ENCODE measurements around the gene THADA.

Gene THADA

DNA sequence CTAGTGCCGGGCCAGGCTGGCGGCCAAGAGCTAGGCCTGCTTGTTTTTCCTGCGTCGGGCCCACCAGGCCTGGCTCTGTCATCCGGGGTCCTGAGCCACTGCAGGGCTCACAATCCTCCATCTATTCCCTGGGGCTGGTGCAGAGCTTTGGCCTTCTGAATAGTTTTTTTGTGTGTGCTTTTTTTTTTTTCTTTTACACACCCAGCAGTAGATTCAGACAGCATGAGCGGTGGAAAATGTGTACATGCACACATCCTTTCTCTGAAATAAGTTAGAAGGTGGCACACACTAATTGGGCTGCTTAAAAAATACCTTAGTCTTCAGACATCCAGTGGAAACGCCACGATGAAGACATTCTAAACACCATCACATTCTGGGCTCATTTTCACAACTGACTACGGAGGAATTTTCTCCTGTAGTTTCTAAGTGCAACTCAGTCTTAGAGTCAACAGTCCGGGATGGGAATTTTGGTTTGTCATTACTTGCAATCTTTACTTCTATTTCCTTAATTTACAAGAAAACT, 375.5 kb downstream of the THADA start:
- FAIRE-seq, result no peak

DNA sequence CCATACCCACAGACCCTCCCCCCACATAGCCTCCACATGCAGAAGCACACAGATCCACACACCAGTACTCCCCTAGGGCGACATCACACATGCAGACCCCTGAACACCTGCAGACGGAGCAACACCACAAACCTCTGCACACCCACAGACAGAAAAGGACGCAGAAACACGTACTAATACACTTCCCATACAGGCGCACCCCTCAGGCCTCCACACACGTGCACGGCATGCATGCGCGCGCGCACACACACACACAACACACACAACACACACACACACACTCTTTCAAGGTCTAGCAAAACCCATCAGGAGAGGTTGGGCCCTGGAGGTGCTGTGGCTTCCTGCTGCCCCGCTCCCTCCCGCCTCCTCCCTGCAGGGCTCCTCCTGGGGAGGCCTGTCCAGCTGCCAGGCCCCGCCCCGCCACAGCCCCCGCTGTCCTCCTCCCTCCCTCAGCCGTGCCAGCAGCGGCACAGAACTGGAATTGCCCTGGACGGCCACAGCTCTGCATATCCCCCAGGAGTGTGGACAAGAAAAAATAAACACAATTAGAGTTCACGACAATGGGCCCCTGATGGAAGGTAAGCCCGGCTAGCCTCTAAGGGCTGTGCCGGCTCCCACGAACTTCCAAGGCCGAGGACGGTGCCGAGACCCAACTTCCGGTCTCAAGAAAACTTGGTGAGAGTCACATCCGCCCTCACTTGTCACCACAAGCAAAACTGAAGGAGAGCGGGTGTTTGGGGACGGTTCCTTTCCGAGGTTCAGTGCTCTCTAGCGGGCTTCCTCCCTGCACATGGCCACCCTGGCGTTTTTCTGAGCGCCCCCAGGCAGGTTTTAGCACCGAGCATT, 376.2 kb downstream of the THADA start:
- FAIRE-seq, result no peak

DNA sequence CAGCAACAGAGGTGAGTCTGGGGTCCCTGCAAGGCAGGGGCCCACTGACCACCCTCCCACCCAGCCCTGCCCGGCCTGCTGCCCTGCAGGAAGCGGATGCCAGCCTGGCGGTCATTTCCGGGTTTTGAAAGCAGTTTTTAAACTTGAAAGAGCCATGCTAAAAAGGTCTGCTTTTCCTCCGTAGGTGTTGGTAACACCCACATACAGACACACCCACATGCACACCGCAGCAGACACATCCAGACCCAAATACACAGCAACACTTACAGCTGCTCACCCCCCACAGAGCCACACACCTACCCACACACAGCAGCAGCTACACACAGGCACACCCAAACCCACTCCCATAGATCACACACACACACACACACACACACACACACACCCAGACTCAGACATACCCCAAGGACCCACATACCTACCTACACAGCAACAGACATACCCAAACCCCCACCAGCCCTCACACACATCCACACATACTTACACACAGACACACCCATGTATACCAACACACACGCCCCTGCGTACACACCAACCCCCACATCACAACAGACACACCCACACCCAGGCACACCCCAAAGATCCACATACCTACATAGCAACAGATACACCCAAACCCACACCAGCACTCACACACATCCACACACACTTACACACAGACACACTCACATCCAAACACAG, 377.0 kb downstream of the THADA start:
- no peak for FAIRE-seq

DNA sequence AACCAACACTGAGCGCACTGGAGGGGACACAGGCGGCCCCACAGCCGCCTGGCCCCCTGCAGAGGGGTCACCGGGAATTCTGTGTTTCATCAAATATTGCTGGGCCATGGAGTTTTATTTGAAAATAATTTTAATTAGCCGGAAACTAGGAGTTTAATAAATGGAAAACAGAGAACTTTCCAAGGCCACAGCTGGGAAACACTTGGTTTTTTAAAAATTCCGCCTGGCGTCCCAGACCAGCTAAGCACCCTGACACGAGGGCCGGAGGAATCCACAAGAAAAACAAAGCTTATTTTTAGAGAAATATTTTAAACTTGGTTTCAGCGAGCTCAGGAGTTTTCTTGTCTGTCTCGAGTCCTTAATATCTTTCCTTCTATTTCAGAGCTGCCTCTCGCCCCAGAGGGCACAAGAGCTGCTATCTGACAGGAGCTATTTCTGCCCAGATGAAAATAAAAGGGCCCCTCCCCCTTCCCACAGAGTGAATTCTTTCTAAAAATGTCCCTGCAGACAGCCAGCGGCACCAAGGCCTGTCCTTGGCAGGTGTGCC, 377.6 kb downstream of the THADA start:
- FAIRE-seq, result no peak

DNA sequence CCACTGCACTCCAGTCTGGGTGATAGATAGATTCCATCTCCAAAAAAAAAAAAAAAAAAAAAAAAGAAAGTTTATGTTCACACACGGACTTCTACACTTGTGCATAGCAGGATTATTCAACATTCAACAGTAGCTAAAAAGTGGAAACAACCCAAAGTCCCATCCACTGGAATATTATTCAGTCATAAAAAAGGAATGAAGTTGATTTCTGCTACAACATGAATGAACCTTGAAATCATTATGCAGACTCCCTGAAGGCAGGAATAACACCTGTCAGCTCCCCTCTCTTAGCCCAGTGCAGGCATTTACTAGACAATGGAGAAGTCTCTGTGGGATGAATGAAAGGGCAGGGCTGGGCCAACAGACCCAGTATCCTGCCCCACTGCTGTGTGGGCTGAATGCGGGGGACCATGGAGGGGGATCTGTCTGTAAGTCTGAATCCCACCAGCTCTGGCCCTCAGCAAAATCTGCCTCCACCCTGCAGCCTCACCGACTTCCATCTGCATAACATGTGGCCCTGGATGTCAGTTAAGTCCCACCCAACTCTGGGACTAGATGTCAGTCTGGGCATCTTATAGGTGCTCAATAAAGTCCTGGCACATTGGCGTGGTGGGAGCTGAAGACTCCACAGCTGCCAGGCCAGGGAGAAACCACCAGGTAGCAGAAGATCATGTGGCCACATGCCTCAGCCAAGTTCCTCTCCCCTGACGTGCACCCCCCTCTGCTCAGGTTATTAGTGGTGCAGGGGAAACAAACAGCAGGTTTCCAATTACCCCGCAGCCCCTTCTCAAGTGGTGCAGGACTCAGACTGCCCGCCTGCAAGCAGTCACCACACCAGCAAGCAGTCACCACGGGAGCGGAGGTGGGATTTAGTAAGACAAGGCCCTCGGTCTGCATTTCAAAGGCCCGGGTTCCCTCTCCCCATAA, 378.3 kb downstream of the THADA start:
- FAIRE-seq, result no peak

DNA sequence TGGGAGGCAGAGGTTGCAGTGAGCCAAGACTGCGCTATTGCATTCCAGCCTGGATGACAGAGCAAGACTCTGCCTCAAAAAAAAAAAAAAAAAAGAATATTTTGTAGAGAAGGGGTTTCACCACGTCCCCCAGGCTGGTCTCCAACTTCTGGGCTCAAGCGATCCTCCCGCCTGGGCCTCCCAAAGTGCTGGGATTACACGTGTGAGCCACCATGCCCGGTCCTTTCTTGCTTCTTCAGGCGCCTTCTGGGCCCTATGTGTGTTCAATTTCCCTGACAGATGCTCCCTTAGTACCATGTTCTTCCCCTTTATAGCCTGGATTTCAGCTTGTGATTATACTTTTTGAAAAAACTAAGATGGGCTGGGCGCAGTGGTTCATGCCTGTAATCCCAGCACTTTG, 379.2 kb downstream of the THADA start:
- FAIRE-seq, result no peak

DNA sequence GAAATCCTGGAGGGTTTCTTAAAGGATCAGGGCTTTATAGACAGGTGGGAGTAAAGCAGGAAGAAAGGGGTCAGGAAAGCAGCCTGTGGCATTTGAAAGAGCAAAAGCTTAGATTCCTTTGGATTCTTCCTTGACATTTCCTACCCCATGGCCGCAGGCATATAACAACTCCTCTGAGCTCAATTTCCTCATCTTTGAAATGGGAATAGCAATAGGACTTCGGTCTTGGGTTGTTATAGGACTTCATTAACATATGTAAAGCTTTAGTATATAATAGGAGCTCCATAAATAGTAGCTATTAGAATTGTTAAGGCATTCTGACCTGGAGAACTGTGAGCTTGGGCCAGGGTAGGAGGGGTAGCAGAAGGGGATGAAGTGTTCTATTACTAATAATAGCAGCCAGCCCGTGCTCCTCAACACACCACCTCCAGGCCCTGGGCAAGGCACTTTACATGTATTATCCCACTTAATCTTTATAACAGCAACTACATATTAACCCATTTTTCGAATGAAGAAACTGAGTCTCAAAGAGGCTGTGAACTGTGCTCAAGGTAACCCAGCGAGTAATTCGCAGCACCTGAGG, 380.1 kb downstream of the THADA start:
- no peak for FAIRE-seq

DNA sequence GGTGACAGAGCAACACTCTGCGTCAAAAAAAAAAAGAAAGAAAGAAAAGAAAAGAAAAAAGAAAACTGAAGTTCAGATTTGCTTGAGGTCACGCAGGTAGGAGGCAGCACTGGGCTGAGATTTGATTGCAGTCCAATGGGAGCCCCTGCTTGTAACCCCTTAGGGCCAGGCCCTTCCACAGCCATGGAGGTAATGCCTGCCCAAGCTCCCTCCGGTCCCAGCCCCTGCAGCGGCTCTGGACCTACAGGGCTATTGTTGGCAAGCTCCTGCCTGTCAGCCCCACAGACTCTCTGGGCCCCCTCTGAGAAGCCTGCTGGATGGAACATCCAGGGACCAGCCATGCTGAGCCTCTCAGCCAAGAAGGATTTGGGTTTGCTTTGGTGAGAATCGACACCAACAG, 381.6 kb downstream of the THADA start:
- FAIRE-seq, result no peak

DNA sequence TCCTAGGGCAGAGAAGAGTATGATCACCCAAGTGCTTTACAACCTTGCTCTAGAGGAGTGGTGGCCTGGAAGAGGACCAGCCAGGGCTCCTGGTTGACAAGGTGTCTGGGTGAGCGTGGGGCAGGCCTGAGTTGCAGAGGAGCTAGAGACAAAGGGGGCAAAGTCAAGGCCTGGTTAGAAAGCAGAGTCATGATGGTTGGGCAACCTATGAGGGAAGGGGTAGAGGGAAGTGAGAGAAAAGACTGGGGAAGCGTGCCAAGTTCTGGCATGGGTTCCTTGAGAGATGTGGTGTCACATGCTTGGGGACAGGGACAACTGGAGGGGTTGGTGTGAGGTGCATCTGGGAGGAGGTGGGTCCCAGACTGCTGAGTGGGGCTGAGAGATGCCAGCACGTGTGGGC, 382.9 kb downstream of the THADA start:
- no peak for FAIRE-seq

DNA sequence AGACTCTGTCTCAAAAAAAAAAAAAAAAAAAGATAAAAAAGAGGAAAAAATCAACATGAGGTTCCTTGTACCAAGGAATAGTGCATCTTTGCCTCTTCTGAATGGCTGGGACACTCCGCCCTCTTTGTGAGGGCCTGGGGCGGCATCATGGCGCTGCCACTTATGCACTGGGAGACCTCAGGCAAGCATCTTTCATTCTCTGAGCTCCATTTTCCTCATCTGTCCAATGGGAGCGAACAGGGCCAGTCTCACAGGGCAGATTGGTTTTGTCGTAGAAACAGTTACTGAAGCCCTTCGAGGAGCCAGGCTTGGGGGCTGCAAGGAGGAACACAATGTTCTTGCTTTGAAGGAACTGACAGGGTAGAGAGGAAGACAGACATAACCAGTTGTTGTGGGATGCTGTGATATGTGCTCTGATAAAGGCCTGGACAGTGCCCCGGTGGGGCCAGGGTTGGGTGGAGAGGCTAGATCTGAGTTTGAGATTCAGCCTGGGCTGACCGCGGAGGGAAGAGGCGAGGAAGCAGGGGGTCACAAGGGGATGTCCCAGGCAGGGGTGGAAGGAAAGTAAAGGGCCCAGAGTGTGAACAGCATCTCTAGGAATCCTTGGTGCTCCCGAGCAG, 383.5 kb downstream of the THADA start:
- no peak for FAIRE-seq

DNA sequence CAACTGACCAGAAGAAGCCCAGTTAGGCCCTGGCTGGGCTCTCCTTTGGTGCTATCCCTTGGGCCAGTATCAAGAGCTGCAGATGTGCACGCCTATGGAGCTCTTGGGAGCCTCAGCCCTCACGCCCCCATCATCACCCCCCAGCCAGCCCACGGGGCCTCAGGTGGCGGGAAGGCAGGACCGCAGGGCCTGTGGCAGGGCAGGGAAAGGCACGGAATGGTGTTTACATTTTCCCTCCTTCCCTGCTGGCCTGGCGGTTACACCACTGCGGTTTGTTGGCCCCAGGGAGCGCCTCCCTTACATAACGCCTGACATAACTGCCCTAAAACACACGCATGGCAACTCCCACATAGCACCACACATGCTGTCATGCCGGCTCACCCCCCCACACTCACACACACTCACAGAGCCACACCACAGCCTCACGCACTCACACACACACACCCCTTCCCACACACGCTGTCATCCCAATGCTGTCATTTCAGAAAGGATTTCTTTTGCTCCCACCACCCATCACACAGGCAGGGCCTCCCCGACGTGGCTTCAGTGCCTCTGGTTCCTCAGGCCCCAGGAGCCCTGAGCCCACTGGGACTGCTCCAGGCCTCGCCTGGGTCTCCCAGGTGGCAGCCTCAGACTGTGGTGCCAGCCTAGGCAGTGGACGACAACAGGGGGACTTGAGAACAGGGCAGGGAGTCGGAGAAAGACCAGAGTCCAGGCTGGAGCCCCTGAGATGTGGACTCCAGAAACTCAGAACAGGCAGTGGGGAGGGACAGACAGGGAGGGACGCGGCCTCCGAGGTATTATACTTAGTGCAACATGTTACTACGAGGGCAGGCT, 385.2 kb downstream of the THADA start:
- no peak for FAIRE-seq

DNA sequence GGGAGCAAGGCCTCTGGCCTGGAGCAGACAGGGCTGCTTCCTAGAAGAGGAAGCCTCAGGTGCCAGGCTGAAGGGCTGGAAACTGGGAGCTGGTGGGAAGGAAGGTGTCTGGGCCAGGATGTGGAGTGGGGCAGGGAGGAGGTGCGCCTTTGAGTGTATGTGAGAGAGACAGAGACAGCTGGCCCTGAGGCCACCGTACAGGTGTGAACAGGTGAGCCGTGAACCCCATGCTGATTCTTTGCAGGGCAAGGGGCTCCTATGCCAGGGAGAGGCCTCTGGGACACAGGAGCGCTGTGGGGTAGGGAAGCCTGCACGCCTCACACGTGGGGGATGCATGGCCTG, 385.7 kb downstream of the THADA start:
- FAIRE-seq, result no peak

DNA sequence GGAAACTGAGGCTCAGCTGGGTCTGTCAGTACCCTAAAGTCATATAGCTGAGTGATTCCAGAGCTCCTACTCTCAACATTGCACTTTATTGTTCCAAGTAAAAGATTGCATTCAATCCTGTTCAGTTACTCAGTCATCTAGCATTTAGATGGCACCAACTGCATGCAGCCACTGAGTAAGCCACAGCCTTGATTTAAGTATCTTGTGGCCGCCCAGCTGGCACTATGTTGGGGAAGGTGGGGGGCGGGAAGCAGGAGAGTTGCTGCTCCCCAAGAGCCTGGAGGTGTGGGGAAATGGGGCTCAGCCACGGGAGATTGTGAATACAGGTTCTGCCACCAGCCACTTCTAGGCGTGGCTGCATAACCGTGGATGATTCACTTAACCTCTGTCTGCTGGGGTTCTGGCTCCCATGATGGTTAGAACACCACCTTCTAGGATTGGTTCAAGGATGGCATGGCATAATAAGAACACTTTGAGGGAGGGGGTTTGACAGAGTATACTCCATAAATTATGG, 386.6 kb downstream of the THADA start:
- FAIRE-seq, result no peak

DNA sequence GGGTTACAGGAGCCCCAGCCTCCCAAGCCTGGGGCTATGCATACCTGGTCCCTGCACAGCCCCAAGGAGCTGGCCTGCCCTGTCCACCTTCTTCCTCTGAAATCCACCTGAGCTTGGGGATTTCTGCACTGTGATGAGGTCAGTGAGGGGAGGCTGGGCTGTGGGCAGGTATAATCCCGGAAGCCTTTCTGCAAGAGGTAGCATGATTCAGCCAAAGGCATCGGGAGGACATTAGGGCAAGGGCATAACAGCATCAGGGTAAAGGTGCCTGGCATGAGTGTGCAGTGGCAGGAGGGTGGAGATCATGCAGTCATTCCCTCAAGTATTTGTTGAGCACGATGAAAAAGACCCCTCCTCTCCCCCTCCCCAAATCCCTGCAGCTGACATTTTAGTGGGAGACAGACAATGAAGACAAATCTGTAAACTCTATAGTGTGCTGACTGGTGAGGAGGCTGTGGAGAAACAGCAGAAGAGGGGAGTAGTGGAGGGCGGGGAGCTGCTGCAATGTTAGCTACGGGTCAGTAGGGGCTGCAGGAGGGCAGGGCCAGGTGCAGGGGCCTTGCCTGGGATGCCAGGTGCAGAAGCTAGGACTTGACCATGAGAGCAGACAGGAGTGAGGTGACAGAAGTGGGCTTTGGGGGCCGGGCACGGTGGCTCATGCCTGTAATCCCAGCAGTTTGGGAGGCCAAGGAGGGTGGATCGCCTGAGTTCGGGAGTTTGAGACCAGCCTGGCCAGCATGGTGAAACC, 388.1 kb downstream of the THADA start:
- FAIRE-seq, result no peak

DNA sequence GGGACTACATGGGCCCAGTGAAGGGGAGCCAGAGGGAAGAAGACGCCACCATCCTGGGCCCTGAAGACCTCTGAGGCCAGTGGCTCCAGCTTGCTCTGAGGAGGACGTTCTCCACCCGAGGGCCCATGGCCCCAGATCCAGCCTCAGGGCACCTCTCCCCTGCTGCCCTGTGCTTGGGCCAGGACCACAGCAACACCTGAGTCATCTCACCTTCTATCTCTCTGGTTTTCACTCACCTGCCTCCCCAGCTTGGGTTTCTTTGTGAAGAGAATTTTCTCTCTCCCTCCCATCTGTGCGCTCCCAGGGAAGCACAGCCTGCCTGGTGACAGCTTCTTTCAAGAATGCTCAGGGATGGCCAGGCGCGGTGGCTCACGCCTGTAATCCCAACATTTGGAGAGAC, 389.2 kb downstream of the THADA start:
- FAIRE-seq, result no peak

DNA sequence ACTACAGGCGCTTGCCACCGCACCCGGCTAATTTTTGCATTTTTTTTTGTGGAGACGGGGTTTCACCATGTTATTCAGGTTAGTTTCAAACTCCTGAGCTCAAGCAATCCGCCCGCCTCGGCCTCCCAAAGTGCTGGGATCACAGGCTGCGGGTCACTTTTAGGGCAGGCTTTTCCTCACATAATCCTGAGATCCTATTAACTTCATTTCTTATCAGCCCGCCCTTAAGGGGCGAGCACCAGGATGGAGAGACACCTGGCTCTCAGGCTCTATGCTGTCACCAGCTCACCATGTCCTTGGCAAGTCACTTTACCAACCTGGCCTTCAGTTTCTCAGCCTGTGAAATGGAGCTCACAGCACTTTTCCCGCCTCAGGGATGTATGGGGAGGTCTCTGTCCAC, 392.5 kb downstream of the THADA start:
- FAIRE-seq, result no peak

DNA sequence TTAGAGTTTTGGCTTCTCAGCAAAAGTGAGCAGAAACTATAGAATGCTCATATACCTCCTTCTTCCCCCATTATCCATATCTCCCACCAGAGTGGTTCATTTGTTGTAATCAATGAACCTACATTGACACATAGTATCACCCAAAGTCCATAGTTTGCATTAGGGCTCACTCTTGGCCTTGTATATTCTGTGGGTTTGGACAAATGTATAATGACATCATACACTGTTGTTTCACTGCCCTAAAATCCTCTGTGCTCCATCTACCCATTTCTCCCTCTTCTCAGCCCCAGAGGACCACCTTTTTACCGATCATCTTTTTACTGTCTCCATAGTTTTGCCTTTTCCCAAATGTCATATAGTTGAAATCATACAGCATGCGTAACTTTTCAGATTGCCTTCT, 393.5 kb downstream of the THADA start:
- FAIRE-seq, result no peak

DNA sequence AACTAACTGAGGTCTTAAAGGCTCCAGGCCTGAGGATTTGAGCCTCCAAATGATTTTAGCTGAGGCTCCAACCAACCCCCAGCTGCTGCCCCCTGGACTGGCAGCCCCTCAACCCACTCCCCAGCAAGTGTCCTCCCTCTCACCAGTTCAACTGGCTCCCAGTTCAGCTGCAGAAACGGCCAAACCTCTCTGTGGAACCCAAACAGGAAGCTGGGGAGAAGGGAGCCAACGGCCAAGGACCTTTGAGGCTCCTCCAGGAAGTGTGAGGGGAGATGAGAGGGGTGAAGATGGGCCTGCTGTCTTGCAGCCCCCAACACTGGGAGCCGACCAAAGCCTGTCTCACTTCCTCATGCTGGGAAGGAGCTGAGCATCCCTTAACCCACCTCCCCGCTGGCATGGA, 394.3 kb downstream of the THADA start:
- no peak for FAIRE-seq

DNA sequence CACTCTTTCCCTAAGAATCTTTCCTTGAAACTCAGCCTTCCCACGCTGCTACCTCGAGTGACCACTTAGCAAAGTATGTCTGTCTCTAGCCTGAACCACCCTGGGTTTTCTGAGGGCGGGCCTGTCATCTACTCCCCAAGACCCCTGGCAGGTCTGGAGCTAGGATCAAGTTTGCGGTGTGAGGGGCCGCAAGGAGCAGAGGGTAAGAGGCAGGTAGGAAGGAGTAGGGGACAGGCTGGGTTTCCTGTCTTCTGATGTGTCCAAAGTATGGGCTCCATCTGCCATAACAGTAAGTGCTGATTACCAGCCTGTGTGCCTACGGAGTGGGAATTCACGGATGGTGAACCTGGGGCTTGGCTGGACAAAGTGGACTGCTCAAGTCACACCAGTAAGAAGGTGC, 394.8 kb downstream of the THADA start:
- no peak for FAIRE-seq
